Activated naive CD4-positive, alpha-beta T cell treated with Interleukin-2 at 50 U/mL for 16 hours (primary cell): Measurements from ENCODE around the gene POU5F1.

Experiments
- DNase-seq: peaks from one replicate; pipeline ENCODE4 v3.0.0-alpha.2; 2020

The POU5F1 gene

GRCh38 chr6:31138982-31139381 lies 31.5 kb downstream of the POU5F1 start, which contains the start of gene PSORS1C2:
PSORS1C2 (minus strand) TSS chr6:31139066; CDS start chr6:31139026, 40 bp downstream.
- no peak for DNase-seq

DNA sequence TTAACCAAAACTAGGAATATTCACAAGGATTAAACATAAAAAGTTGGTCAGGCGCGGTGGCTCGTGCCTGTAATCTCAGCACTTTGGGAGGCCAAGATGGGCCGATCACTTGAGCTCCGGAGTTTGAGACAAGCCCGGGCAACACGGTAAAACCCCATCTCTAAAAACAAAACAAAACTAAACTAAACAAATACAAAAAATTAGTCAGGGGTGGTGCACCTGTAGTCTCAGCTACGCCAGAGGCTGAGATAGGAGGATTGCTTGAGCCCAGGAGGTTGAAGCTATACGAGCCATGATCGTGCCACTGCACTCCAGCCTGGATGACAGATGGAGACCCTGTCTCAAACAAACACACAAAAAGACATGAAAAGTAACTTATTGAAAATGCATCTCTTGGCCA lies 34.8 kb downstream of the POU5F1 start:
- no peak for DNase-seq

GRCh38 chr6:31132806-31133205 lies 37.7 kb downstream of the POU5F1 start:
- DNase-seq, result no peak

- DNase-seq, result no peak
These were observed 38.9 kb downstream of the POU5F1 start for GRCh38 chr6:31131595-31131994.

DNA sequence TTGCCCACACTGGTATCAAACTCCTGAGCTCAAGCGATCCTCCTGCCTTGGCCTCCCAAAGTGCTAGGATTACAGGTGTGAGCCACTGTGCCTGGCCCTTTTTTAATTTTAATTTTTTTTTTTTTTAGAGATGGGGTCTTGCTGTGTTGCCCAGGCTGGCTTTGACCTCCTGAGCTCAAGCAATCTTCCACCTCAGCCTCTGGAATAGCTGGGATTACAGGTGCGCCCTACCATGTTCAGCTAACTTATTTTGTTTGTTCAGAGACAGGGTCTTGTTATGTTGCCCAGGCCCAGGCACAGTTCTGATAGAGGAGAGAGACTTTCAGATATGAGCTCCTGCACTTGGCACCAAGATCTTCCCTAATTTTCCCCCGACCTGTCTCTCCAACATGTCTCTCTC lies 39.7 kb downstream of the POU5F1 start:
- DNase-seq, result no peak

- no peak for DNase-seq
These were observed 41.4 kb downstream of the POU5F1 start for GRCh38 chr6:31129130-31129529.

- peak; percentile 78 for DNase-seq
These were observed 42.3 kb downstream of the POU5F1 start for GRCh38 chr6:31128093-31128676.

DNA sequence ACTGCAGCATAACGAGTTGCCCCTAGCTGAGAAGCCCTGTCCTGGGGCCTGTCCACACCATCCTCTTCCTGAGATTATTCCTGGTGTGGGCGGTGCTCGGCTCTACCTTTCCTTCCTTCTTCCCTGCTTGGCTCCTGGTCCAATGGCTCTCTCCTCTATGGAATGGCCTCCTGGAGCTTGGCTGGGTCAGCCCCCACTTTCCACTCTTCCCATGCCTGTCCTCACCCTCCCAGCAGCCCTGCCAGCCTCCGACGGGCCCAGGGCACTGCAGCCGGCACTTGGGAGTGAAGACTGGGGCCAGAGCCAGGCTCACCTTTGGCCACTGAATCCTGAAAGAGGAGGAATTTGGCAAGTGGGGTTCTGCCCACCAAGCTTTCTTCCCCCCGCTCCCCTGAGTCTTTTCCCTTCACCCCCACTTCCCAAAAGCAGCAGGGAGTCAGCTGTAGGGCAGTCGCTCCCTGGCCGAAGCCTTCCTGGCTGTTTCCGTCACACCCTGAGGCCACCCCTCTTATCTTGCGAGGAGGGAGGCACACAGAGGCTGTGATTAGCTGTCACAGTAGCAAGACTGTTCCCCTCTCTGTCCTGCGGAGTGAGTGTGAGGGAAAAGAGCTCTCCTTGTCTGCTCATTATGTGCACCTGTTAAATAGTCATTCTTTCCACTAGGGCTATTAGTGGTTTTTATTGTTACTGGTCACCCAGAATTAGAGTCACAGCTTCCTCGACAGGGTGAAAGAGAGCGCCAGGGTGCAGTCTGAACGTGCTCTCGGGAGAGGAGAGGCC lies 43.9 kb downstream of the POU5F1 start:
- DNase-seq, result no peak

DNA sequence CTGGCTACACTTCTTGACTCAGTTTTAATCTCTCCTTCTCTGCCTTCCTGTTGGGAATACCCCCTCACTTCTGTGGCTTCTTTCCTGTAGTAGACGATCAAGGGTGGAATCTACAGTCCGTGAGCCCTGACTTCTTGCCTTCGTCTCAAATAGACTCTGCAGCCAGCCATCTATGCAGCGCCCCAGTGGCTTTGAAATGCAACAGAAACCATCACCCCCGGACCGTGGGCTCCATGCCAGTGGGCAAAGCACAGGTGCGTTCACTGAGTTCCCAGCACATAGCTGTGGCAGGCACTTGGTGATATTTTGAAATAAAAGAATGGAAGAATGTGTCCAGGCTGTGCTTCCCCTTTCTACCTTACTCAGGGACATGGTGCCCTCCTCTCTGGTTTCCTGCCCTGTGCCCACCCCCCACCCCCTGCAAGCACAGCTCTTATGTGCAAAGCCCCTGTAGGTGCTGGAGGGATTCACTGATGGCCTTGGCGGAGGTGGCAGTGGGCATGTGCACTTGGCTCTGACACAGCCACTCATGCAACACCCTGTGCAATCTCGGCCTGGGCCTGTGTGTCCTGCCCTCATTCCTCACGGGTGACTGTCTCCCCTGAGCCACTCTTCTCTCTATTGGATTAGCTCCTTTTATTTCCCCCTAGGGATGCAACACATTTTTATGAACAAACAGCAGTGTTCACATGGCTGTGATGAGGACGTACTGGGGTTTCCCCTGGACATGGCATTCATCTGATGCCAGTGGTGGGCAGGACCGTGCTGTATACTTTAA lies 44.7 kb downstream of the POU5F1 start:
- no peak for DNase-seq

GRCh38 chr6:31125162-31125561 lies 45.3 kb downstream of the POU5F1 start:
- DNase-seq, result no peak

DNA sequence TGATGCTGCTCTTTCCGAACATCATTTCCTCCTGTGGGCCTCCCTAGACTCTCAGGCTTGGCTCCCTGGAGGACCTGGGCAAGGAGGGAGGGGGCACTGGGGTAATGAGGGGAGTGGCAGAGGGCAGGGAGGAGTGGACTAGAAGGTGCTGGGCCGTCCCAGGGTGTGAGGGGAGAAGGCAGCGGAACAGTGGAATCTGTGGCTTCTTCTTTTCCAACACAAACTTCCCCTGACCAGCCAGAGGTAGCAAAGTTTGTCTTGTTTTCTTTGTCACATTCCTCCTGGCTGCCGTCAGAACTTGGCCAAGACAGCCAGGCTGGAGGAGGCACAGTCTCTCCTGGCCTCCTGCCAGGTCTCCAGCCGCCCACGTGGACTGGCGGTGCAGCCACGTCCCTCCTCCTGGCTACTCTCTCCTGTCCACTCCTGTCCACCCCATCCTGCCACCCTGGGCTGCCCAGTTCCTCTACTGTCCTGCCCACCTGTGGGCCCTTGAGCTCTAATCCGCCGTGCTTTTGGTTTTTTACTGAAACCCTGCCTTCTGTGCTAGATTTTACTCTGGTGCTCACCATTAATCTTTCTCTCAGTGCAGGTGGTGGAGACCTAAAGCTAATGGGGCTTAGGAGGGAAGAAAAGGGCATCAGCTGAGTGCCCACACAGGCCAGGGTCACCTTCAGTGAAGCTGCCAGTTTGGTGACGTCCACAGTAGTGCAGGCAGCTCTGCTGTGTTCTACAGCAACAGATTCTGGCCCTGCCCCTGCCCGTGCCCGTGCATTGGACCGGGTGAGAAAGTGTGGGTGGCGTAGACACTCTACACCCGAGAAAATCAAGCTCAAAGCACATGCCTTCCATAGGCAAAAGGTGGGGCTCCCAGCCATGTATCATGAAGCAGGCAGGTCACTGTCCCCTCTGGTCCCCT lies 47.4 kb downstream of the POU5F1 start:
- DNase-seq, result no peak

- no peak for DNase-seq
These were observed 49.2 kb downstream of the POU5F1 start for GRCh38 chr6:31121131-31121790.

DNA sequence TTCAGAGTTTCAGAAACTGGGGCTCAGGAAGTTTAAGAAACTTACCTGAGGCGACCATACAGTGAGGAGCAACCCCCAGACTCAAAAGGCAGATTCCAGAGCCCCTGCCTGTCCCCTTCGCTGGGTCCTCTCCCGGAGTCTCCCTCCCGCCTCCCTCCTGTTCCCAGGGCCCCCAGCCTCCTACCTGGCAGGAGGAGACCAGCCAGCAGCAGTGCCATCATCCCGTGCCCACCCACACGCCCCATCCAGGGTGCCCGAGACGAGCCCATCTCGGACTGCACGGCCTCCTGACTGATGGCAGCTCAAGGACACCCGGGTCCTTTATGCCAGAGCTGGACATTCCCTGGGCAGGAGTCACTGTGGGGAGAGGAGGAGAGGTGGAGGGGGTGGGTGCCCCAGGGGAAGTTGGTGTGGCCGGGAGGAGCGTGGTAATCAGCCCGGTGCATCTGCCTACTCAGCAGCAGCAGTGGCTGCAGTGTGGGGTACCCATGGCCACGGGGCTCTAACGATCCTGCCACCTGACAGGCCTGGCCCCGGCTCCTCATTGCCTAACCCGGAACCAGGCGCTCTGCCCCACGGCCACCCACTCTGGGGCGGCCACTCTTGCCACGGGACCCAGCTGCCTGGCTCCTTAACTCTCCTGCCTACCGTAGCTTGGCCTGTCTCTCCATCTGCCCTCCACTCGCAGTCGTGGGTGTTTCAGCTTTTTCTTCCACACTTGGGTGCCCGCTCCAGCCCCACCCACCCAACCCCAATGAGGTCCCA lies 50.1 kb downstream of the POU5F1 start, which contains the start of gene CDSN:
CDSN (minus strand) TSS at position 296 of the 765 bp plus-strand sequence; CDS start at position 269, 27 bp downstream.
- no peak for DNase-seq

- DNase-seq, result no peak
These were observed 52.3 kb downstream of the POU5F1 start for GRCh38 chr6:31118178-31118577.

DNA sequence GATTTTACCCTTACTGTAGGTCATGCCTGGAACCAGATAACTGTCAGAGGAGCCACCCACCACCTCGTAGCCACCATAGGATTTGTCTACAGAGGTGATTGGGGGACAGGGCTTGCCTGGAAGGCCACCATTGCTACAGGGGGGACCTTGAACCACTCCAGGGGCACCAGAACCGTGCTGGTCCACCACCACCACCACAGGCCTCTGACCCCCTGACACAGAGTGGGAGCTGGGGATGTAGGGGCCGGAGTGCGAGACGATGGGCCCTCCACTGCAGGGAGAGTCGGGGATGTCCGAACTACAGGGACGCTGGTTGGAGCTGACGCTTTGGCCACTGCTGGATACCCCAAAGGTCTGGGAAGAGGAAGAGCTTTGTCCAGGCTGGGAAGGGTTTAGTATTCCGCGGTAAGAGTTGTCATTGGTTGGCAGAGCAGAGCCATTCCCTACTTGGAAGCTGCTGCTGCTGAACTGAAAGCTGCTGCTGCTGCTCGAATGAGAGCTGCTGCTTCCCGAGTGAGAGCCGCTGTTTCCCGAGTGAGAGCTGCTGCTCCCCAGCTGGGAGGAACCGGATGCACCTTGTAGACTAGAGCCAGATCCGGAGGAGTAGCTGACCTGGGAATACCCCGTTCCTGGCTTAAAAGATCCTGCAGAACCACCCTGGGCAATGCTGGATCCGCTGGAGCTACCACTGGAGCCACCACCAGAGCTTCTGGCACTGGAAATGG lies 53.7 kb downstream of the POU5F1 start:
- no peak for DNase-seq

DNA sequence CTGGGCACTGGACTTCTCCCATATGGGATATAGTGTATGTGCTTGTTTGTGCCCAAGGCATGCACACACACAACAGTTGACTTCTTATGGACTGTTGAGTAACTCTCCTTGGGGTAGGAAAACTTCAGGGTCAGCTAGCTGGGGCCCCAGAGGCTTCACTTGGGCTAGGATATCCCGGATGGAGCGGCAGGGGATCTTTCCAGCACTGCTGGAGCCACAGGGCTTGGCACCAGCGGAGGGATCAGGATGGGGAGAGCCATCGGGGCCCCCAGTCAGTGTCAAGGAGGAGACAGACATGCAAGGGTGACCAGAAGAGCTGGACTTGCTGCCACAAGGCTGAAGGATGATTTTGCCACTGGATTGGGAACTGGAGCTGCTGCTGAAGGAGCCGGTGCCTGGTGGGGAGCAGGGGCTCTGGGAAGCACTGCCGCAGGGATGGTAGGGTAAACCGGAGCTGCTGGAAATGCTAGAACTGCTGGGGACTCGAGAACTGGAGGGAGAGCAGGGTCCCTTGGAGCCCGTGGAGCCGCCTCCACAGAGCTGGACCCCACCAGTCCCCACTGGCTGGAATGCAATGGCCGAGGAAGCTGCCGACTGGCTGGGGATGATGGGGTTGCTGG lies 54.4 kb downstream of the POU5F1 start:
- no peak for DNase-seq

DNA sequence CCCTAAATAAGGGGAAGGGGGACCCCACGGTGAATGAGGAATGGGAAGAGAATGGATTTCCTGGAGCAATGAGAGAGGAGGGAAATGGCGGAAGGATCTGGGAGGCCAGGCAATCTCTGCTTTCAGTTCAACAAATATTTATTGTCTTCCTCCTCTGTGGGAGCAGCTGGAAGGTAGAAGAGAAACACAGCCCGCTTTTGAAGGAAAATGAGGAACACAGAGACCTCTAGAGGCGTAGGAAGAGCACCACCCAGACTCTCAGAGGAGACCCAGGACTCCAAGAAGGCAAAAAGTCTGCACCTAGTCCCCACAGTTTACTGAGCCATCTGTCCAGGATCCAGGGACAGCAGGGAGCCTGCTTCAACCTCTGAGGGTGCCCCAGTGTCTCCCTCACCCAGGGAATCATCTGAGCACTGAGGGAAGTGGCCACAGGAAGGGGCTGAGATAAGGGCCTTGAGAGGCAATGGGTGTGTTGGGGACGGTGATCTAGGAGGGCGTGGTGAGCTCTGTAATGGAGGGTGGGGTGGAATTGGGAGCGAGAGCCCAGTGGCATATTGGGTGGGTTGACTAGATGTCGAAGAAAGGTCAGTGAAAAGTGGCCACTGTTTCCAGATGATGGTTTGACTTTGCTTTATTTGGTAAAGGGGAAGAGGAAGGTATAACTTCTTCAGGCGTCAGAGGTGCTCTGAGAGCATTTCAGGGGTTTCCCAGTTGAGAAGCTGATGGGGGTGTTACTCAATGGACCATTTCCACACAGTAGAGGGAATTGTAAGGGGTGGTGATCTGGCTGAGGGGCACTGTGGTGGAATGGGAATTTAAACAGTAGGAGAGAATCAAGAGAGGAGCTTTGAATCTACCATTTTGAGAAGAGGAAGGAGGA lies 55.3 kb downstream of the POU5F1 start:
- no peak for DNase-seq

DNA sequence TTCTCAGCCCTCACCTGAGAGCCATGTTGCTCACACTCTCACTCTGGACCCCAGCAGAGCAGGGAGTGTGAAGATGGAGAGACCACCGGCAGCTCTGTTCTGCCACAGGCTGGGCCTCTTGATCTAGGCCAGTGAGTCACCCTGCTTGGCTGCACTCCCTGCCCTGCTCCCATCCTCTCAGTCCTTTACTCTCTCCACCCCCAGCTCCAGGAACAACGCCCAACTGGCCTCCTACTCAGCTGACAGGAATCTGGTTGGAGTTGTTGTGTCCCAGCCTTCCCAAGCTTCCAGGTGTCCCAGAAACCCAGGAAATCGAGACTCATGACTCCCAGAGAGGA lies 56.0 kb downstream of the POU5F1 start, which contains the start of gene PSORS1C1:
PSORS1C1 (plus strand) TSS at position 260 of the 338 bp plus-strand sequence. CDS start 14,833 bp downstream, outside the sequence.
- DNase-seq, result no peak
